WI38 (cell line): Measurements from ENCODE around the gene TPST2.

ENCODE experiments used
- H3K4me3 ChIP-seq: 2 replicates; pipeline ENCODE4 v1.5.1; 2011; ENCODE audit warnings: low read depth, mild to moderate bottlenecking, control low read depth, low read length
- TF ChIP-seq, protein P1 (sequence below): IDR thresholded peaks from 2 replicates; pipeline ENCODE4 v1.5.1; 2012; ENCODE audit warnings: low read depth, mild to moderate bottlenecking, control low read depth, low read length

TPST2 gene

DNA sequence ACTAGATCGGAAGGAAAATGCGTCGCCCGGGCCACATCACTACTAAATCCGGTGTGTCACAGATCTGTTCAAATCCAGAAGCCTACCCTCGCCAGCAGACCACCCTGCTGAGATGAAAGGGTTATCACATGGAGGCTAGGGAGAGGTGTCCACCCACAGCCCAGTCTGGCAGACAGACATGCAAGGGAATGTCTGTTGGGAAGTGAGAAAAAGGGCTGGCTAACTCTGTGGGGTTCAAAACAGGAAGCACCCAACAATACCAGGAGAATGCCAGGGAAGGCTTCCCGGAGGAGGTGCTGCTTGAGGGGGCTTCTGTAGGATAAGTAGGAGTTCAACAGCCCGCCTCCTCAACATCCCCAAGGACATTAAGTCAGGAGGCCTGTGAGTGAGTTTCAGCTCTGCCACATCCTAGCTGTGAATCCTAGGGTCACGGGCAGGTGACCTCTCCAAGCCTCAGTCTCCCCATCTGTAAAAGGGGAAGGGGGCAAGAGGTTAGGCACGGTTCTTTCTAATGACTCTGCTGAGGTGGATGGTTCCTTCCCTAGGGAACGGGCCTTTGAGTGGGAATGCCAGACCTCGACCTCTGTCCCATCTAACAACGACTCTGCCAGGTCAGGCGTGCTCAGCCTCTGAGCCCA, 1.1 kb downstream of the TPST2 start:
- peak overlapping the region; percentile 91 for H3K4me3 ChIP-seq
- TF ChIP-seq, protein P1, sequence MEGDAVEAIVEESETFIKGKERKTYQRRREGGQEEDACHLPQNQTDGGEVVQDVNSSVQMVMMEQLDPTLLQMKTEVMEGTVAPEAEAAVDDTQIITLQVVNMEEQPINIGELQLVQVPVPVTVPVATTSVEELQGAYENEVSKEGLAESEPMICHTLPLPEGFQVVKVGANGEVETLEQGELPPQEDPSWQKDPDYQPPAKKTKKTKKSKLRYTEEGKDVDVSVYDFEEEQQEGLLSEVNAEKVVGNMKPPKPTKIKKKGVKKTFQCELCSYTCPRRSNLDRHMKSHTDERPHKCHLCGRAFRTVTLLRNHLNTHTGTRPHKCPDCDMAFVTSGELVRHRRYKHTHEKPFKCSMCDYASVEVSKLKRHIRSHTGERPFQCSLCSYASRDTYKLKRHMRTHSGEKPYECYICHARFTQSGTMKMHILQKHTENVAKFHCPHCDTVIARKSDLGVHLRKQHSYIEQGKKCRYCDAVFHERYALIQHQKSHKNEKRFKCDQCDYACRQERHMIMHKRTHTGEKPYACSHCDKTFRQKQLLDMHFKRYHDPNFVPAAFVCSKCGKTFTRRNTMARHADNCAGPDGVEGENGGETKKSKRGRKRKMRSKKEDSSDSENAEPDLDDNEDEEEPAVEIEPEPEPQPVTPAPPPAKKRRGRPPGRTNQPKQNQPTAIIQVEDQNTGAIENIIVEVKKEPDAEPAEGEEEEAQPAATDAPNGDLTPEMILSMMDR: no peak

DNA sequence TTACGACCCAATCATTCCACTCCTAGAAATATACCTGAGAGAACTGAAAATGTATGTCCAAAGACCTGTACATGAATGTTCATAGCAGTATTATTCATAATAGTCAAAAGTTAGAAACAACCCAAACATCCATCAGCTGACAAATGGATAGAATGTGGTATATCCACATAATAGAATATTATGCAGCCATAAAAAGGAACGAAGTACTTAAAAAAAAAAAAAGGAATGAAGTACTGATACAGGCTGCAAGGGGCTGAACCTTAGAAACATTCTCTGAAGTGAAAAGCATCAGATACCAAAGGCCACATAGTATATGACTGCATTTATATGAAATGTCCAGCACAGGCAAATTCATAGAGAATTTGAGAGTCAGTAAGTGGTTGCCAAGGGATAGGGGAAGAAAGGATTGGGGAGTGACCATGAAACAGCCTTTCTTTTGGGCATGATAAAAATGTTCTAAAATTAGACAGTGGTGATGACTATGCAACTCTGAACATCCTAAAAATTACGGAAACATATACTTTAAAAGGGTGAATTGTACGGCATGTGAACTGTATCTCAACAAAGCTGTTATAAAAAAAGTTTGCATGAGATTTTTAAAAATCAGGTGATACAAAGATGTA, 1.8 kb downstream of the TPST2 start:
- TF ChIP-seq, protein P1: no peak
- peak overlapping the region; percentile 91 for H3K4me3 ChIP-seq

DNA sequence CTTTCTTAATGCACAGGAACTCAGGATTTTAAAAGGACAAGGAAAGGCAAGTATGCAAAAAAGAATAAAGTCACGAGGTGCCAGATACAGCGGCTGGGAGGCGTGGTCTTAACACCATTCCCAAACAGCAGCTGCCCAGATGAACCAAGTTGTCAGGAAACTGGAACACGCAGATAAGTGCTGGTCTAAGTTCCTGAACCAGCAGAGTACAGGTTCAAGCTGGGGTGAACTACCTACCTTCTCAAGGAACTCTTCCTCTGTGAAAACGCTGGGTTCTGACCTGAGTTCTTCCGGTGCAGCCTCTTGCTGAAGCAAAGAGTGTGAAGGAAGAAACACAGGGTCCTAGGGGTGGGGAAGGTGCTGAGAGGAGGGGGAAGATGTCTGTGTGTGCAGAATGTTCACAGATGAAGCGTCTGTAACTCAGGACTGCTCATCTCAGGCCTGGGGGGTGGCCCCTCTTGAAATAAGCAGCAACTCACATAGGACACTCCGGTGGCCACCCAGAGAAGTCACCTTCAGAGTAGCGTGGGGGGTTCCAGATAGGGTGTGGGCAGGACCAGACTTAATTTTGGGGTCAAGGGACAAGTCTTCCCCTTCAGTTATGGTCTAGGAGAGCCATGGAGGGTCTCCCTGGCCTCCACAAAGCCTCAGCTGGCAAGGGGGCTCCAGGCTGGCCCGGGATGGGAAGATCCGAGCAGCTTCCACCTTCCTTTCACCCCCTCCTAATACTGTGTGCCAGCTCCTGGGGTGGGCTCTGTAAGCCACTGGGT, 3.2 kb downstream of the TPST2 start:
- no peak overlapping the region for H3K4me3 ChIP-seq
- TF ChIP-seq, protein P1: no peak

DNA sequence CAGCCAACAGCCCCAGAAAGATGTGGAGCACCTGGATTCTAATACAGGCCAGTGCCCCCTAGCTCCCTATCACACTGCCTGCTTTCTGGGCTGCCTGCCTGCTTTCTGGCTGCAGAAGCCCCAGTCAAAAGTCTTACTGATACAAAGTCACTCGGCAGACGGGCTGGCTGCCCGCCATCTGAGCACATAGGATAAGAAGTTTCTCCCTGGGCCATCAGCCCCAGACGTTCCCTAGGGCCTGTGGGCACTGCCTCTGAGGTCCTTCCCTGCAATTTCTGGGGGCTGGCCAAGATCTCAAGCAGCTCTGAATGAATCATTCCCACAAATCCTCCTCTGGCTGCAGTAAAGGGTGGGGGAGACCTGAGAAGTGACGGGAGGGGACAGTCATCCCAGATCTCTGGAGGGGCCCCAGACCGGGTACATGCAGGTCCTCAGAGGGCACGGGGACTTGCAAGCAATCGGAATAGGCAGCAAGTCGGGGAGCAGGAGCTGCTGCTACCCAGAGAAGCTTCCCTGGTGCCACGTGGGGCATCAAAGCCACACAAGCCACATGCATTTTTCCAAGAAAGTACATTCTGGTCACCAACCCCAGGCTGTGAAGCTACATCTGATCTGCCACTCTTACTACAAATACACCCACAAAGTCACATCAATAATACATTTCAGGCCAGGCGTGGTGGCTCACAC, 4.7 kb downstream of the TPST2 start:
- TF ChIP-seq, protein P1: no peak
- H3K4me3 ChIP-seq: no peak overlapping the region

DNA sequence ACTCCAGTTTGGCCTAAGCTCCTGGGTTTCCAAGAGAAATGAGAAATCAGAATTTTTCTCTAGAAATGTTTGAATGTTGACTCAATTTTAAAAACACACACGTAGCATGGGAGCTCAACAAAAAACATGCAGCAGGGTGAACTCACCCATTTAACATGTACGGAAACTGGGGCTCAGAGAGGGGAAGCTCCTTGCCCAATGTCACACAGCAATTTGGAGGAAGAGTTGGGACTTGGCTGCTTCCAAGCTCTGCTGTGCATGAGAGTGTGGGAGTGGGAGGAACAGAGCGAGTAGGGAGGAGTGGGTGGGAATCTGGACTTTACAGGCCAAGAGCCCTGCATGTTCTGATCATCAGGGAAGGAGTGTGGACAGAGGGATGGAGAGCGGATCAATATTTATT, 5.9 kb downstream of the TPST2 start:
- no peak overlapping the region for H3K4me3 ChIP-seq
- TF ChIP-seq, protein P1: no peak

DNA sequence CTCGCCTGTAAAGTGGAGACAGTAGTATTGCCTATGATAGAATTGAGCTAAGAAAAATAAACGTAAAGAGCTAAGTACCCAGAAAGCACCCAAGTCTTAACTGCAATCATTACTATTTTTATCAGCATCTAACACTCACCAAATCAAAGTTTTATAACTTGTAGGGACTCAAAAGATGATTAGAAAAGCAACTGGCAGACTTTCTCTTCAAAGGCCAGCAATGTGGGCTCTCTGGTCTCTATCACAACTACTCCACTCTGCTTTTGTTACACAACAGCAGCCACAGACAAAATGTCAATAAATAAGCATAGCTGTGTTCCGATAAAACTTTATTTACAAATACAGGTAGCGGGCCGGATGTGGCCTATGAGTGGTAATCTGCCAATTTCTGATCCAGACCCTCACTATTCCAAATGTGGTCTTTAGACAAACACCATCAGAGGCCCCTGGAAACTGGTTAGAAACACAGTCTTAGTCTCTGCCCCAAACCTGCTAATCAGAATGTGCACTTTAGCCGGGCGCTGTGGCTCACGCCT, 8.2 kb downstream of the TPST2 start:
- no peak overlapping the region for H3K4me3 ChIP-seq
- TF ChIP-seq, protein P1: no peak
